Lower leg skin (tissue), 4 donors: Measurements from ENCODE around the gene NDUFB6. TPM values are rescaled to one million over a fixed set of nuclear protein-coding genes. Genes with fewer than 3 reads are reported as not detected.

Experiments used
- DNase-seq, 2 donors: peaks; one replicate each; pipeline ENCODE4 v3.0.0-alpha.2; 2019; ENCODE audit warnings: low spot score in 2 of 2
- H3K4me3 ChIP-seq: fragments of 200-600 bp; sonication (generic); 2 replicates; pipeline ENCODE4 v1.5.1; 2017; ENCODE audit warnings: mild to moderate bottlenecking, low read depth; ENCODE audit not compliant: poor library complexity, severe bottlenecking
- CTCF ChIP-seq, 3 donors: fragments of 450-650 bp; IDR thresholded peaks; one replicate each; pipeline ENCODE4 v1.5.1; 2016; ENCODE audit warnings: antibody characterized with exemption in 3 of 3, mild to moderate bottlenecking in 3 of 3, moderate library complexity in 2 of 3
- POLR2A ChIP-seq, 2 donors: fragments of 450-650 bp; IDR thresholded peaks; one replicate each; pipeline ENCODE4 v1.6.1; 2016 to 2017; ENCODE audit warnings: antibody characterized with exemption in 2 of 2, mild to moderate bottlenecking in 1 of 2, moderate library complexity in 1 of 2
- WGBS, 2 donors: methylation state at CpG; one replicate each; pipeline ENCODE4 v1.1.5; 2018; 5-methylcytosine and 5-hydroxymethylcytosine counted together
- intact Hi-C: fragments of 100-400 bp; cut with DNase I; formaldehyde crosslinking; loops from one replicate; pipeline ENCODE4 v1.15.0; 2023; ENCODE audit warnings: low total_unique reads
- total RNA-seq, 4 donors: library from RNA; depleted of rRNA; stranded (reverse); fragments of >200 nt; gene quantifications; one replicate each; pipeline ENCODE4 v1.1.0, GENCODE V29; 2016

NDUFB6 gene
- total RNA-seq, 4 donors from 2014 or later = 24.5 to 34.5 (median 26.4) TPM

DNA sequence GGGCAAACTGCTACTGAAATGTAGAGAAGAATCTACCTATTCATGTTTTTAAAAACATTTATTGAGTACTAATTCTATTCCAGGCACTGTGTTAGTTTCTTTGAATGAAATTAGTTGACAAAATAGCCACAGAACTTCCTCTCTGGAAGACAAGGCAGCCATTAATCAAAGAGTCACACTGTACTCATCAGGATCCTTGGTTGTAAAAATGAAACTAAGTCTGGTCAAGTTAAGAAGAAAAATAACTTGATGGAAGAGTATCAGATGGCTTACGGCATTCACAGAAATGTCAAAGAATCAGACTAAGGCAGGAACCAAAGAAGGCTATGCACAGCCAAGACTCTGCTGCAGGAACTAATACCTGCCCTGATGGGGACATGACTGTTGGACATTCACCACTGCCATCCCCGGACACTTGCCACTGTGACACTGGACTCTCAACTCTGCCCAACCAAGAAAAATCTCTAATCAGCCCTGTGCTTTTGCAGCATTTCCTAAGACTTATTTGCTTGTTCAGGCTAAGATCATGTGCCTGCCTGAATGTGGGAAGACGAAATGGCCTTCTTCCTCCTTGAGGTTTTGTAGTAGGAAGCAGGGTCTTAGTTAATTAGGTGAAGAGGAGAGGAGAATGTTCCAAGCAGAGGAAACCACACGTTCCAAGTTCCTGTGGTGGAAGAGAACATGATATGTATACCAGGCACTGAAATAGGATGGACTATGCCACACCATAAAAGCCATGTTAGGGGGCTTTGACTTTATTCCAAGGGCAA, 23.3 kb upstream of the NDUFB6 start:
- no peak overlapping the region for H3K4me3 ChIP-seq
- TF ChIP-seq POLR2A (IDR thresholded peaks at IDR 0.05) = no peak
- TF ChIP-seq CTCF (IDR thresholded peaks at IDR 0.05) = no peak
- no peak for DNase-seq
- 64 to 72% methylated on average over 4 of the region's 4 CpGs for WGBS, 2 donors
- intact Hi-C loops = no loop called here

DNA sequence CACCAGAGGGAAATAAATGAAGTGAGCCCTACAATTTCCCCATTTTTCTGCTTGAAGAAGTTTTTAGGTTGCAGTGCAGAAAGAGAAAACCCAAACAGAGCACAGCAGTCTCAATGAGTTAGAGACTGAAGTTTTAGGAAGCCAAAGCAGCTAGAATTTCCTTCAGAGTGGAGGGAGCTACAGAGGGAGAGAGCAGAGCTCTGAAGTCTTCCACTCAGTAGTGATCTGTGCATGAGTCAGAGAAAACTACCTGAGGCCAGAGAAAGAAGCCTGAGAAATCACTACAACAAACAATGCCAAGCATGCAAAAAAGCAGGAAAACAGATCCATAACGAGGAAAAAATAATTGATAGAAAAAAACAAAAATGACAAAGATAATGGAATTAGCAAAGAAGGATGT, 17.9 kb upstream of the NDUFB6 start:
- H3K4me3 ChIP-seq = no peak overlapping the region
- TF ChIP-seq POLR2A (IDR thresholded peaks at IDR 0.05) = no peak
- TF ChIP-seq CTCF (IDR thresholded peaks at IDR 0.05) = no peak
- WGBS, 2 donors = 49 to 59% methylated on average over 1 of the region's 1 CpG
- no peak for DNase-seq
- intact Hi-C loops = no loop called here

- DNase-seq = no peak
- WGBS, 2 donors = 55 to 71% methylated on average over 2 of the region's 2 CpGs
- intact Hi-C loops = no loop called here
Observed at GRCh38 chr9:32590476-32590875, 17.5 kb upstream of the NDUFB6 start.

GRCh38 chr9:32589083-32589723, 16.2 kb upstream of the NDUFB6 start:
- TF ChIP-seq CTCF (IDR thresholded peaks at IDR 0.05) (no peak), POLR2A (IDR thresholded peaks at IDR 0.05) (no peak)

More at GRCh38 chr9:32590476-32590875, 17.5 kb upstream of the NDUFB6 start:
- H3K4me3 ChIP-seq = no peak overlapping the region
- TF ChIP-seq POLR2A (IDR thresholded peaks at IDR 0.05) (no peak), CTCF (IDR thresholded peaks at IDR 0.05) (no peak)

GRCh38 chr9:32587901-32588300, 14.9 kb upstream of the NDUFB6 start:
- H3K4me3 ChIP-seq = no peak overlapping the region
- no peak for DNase-seq
- intact Hi-C loops = loop anchor here (5.0 kb wide), 1 partner anchor 379 kb away; no protein-coding TSS in a partner anchor
- no peak for TF ChIP-seq CTCF (IDR thresholded peaks at IDR 0.05)
- TF ChIP-seq POLR2A (IDR thresholded peaks at IDR 0.05) = no peak

More at GRCh38 chr9:32589083-32589723, 16.2 kb upstream of the NDUFB6 start:
- DNase-seq = no peak
- WGBS, 2 donors = 50 to 57% methylated on average over 6 of the region's 6 CpGs
- intact Hi-C loops = loop anchor here (5.0 kb wide), 1 partner anchor 378 kb away; no protein-coding TSS in a partner anchor
- H3K4me3 ChIP-seq = no peak overlapping the region
